D341Med (cell line): ENCODE data around the gene RNF187.
"Not testable (repeated sequence)": the region's sequence is repeated elsewhere in the genome, so short reads cannot be mapped to it uniquely, and the experiment has no call there.

Source experiments
- DNase-seq: peaks from one replicate; pipeline ENCODE4 v3.0.0; 2012; ENCODE audit warnings: low spot score

The RNF187 gene

GRCh38 chr1:228459091-228459993 lies 27.8 kb upstream of the RNF187 start:
- DNase-seq: peak; percentile 86

- DNase-seq: no peak
Measured at GRCh38 chr1:228460821-228461220, 26.4 kb upstream of the RNF187 start.

- no peak for DNase-seq
Measured at GRCh38 chr1:228462560-228462959, 24.6 kb upstream of the RNF187 start.

GRCh38 chr1:228463009-228463558 lies 24.1 kb upstream of the RNF187 start:
- DNase-seq: no peak

DNA sequence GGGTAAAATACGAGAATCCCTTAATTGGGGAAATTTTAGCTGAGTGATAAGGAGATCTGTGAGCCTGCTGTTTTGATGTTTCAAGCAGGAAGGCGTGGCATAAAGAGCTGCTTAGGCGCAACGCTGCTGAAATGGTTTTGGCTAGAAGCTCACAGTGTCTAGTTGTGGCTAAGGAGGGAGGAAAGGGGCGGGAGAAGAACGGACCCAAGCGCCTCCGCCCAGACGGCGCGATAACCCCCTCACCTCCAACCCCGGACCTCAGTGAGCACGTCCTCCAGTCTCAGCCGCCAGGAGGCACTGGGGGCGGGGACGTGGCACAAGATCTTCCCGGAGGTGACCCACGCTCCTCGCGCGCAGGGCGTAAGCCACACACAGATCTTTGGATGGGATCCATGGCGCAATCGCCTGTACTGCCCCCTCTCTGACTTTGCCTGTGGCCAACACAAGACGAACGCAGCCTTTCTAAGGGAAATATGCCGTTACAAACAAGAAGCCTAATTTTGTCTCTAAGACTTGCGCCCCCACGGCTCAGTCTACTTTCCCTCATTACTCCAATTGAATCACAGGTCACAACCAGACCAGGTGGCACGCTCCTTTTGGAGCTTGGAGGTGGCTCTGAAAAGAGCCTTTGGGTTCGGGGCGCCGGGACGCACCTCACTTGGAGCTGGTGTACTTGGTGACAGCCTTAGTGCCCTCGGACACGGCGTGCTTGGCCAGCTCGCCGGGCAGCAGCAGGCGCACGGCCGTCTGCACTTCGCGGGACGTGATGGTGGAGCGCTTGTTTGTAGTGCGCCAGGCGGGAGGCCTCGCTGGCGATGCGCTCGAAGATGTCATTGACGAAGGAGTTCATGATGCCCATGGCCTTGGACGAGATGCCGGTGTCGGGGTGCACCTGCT lies 23.4 kb upstream of the RNF187 start:
- no peak for DNase-seq

DNA sequence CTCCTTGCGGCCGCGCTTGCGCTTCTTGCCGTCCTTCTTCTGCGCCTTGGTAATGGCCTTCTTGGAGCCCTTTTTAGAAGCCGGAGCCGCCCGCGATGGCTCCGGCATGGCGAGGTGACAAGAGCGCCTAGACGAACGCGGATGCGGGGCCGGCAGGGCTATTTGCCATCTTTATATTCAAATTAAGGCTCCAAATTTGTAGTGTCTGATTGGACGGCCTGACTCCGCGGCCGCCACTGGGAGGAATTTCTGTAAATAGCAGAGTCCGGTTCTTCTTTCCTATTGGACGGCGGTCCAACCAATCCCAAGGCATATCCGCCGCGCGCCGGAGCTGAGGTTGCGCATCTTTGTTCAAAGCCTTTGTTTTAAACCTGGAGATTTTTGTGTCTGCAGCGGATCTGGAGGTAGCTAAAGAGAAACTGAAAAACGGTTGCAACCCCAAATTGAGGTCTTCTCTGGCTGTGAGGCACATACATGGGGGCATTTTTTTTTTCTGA lies 22.6 kb upstream of the RNF187 start:
- no peak for DNase-seq

- DNase-seq: no peak
Measured at GRCh38 chr1:228465141-228465540, 22.0 kb upstream of the RNF187 start.

DNA sequence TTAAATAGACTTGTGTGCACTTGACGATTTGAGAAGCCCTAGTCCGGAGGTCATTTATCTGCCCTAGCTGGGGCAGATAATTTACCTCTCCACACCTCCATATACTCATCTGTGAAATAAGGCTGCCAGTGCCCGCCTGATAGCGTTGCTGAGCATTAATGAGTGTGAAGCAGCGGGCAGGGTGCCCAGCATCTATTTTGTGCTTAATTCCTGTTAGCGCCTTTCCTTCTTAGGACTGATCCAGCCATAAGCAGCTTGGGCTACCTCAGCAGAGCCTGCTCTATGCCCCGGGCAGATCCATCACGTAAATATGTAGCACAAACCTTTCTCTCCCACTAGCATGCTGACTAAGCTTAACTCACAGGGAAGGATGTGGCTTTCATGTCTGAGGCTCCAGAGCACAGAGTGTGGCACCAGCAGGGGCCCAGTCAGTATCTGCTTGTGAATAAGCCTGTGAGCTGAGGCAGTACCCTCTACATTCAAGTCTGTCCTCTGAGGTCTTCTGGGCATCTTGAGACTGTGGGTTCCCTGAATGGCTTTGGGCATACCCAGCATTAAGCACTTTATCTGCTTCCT lies 21.5 kb upstream of the RNF187 start:
- peak; percentile 78 for DNase-seq

GRCh38 chr1:228468188-228468587 lies 19.0 kb upstream of the RNF187 start:
- not testable (repeated sequence) for DNase-seq

DNA sequence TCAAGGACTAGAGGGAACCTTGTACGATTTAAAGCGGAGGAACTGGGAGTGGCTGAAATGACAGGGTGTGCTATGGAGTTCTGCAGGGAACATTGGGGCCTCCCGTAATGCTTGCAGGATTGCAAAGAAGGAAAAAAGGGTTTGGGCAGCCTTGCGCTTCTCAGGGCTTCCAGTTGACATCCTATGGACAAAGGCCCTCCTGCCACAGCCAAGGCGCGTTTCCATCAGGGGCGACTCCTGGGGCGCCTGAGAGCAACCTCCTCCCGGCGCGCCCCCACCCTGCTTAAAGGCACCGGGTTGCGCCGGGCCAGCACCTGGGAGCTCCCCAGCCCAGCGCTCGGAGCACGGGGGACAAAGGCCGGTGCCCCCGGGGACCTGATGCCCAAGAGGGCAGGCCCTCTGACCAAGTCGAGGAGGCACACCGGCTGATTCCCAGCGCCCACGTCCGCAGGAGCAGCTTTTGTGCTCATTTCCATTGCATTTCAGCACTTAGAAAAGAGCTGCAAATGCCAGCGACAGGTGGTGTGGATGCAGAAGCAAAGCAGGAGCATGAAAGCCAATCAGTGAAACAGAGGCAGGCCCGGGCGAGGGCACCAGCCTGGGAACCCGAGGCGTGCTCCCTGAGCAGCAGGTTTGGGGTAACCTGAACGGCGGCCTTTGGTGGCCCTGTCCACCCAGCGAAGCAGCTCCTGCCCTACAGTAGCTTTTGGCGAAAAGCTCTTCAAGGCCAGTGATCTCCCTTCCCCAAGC lies 17.6 kb upstream of the RNF187 start:
- no peak for DNase-seq

- peak; percentile 34 for DNase-seq
Measured at GRCh38 chr1:228471154-228471761, 15.9 kb upstream of the RNF187 start.

DNA sequence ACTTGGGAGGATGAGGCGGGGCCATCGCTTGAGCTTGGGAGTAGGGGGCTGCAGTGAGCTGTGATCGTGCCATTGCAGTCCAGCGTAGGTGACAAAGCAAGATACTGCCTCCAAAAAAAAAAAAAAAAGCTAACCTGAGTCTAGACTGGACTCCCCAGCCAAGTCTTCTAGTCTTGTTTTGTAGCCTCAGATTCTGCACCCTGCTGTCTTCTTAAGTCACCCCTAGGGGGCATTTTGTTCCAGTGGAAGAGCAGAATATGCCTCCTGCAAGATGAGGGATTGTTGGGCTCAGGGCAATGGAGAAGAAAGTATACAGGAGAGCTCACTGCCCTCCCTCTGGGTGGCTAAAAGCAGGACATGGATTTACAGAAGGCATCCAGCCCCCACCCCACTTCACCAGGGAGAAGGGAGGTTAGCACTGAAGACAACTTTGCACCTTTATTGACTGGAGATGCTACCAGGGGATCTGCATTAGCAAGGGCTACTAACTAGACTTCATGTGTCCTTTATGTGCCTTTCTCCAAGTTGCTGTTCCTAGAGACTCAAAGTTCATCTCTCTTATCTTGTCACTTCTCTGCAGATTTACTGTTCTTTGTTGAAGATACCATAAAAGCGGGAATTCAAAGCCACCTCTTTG lies 15.3 kb upstream of the RNF187 start:
- peak; percentile 72 for DNase-seq

- DNase-seq: no peak
Measured at GRCh38 chr1:228472655-228473054, 14.5 kb upstream of the RNF187 start.

DNA sequence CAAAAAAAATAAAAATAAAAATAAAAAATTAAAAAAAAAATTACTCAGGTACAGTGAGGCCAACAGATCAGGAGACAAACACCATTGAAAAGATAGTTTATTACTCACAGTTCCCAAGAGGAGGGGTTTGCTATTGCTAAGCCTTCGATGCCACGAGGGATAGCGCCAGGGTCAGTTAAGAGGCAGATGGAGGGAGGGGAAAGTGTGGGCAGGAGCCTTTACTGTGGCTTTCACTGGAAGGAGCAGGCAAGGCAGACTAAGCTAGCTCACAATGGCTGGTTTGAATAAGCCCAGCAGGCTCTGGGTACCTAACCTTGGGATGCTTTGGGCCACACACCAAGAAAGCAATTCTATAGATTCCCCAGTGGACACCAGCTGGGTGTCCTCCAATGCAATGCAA lies 12.7 kb upstream of the RNF187 start:
- no peak for DNase-seq

- DNase-seq: no peak
Measured at GRCh38 chr1:228475812-228476211, 11.4 kb upstream of the RNF187 start.

- DNase-seq: peak; percentile 34
Measured at GRCh38 chr1:228477263-228477662, 9.9 kb upstream of the RNF187 start.

DNA sequence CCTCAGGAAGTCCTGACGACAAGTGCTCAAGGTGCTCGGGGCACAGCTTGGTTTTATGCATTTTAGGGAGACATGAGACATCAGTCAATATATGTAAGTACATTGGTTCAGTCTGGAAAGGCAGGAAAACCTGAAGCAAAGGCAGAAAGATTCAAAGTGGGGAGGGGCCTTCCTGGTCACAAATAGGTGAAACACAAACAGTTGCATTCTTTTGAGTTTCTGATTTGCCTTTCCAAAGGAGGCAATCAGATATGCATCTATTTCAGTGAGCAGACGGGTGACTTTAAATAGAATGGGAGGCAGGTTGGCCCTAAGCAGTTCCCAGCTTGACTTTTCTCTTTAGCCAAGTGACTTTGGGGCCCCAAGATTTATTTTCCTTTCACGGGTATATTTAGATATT lies 8.9 kb upstream of the RNF187 start:
- DNase-seq: no peak

- DNase-seq: no peak
Measured at GRCh38 chr1:228478912-228479711, 8.1 kb upstream of the RNF187 start.

DNA sequence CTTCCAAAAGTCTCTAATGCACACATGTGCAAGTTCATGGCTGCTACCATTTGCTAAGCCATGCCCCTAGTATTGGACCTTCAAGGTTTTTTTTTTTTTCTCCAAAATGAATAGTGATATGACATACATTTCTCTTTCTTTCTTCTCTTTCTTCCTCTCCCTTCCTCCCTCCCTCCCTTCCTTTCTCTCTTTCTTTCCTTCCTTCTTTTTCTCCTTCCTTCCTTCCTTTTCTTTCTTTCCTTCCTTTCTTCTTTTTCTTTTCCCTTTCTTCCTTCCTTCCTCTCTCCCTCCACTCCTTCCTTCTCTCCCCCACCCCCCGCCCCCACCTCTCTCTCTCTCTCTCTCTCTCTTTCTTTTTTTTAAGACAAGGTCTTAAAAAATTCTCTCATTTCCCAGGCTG lies 3.4 kb upstream of the RNF187 start:
- DNase-seq: no peak
